Fibroblast of peridontal ligament (primary cell): ENCODE results near the gene MCCC2.
"Not testable (repeated sequence)": the region's sequence is repeated elsewhere in the genome, so short reads cannot be mapped to it uniquely, and the experiment has no call there.

Experiments used
- DNase-seq: peaks from one replicate; pipeline ENCODE4 v3.0.0-alpha.2; 2010; ENCODE audit errors: extremely low read depth

Gene MCCC2

GRCh38 chr5:71586941-71587765 is at the start of gene MCCC2:
MCCC2 (plus strand) TSS chr5:71587340; CDS start chr5:71587426, 86 bp downstream.
- peak; percentile 92 for DNase-seq

- no peak for DNase-seq
These were observed 49.5 kb upstream of the MCCC2 start for GRCh38 chr5:71537687-71538086.

- not testable (repeated sequence) for DNase-seq
These were observed 36.3 kb upstream of the MCCC2 start for GRCh38 chr5:71550885-71551284.

- not testable (repeated sequence) for DNase-seq
These were observed 35.6 kb upstream of the MCCC2 start for GRCh38 chr5:71551582-71551981.

- not testable (repeated sequence) for DNase-seq
These were observed 35.0 kb upstream of the MCCC2 start for GRCh38 chr5:71552026-71552749.

GRCh38 chr5:71563161-71563560 is 24.0 kb upstream of the MCCC2 start:
- DNase-seq: no peak

GRCh38 chr5:71564895-71565294 is 22.2 kb upstream of the MCCC2 start:
- DNase-seq: peak; percentile 4

- no peak for DNase-seq
These were observed 17.2 kb upstream of the MCCC2 start for GRCh38 chr5:71569748-71570509.

GRCh38 chr5:71571811-71572210 is 15.3 kb upstream of the MCCC2 start:
- not testable (repeated sequence) for DNase-seq

GRCh38 chr5:71573591-71573990 is 13.5 kb upstream of the MCCC2 start:
- DNase-seq: peak; percentile 18

GRCh38 chr5:71575588-71575987 is 11.6 kb upstream of the MCCC2 start:
- not testable (repeated sequence) for DNase-seq

- DNase-seq: no peak
These were observed 10.9 kb upstream of the MCCC2 start for GRCh38 chr5:71576241-71576640.

- not testable (repeated sequence) for DNase-seq
These were observed 9.3 kb upstream of the MCCC2 start for GRCh38 chr5:71577839-71578238.

GRCh38 chr5:71582945-71583584 is 4.1 kb upstream of the MCCC2 start:
- DNase-seq: peak; percentile 67

- peak; percentile 90 for DNase-seq
These were observed 844 bp upstream of the MCCC2 start for GRCh38 chr5:71586052-71586940.

GRCh38 chr5:71587766-71588532 is 809 bp downstream of the MCCC2 start:
- DNase-seq: no peak

- no peak for DNase-seq
These were observed 1.4 kb downstream of the MCCC2 start for GRCh38 chr5:71588533-71588885.

- no peak for DNase-seq
These were observed 2.8 kb downstream of the MCCC2 start for GRCh38 chr5:71589903-71590302.

GRCh38 chr5:71591100-71591499 is 4.0 kb downstream of the MCCC2 start:
- DNase-seq: no peak

GRCh38 chr5:71596169-71596568 is 9.0 kb downstream of the MCCC2 start:
- no peak for DNase-seq
